GM23248 (cell line): ENCODE measurements around the gene PTPN14.

ENCODE experiments used
- EZH2 ChIP-seq: fragments of 200-600 bp; sonication (generic); IDR thresholded peaks from 2 replicates; pipeline ENCODE4 v1.6.1; 2018; ENCODE audit warnings: antibody characterized with exemption, mild to moderate bottlenecking; ENCODE audit not compliant: insufficient read depth, poor library complexity, severe bottlenecking
- EZH2phosphoT487 ChIP-seq: fragments of 200-600 bp; sonication (generic); IDR thresholded peaks from 2 replicates; pipeline ENCODE4 v1.6.1; 2018; ENCODE audit warnings: antibody characterized with exemption, moderate library complexity, mild to moderate bottlenecking, low read depth; ENCODE audit not compliant: insufficient read depth

DNA sequence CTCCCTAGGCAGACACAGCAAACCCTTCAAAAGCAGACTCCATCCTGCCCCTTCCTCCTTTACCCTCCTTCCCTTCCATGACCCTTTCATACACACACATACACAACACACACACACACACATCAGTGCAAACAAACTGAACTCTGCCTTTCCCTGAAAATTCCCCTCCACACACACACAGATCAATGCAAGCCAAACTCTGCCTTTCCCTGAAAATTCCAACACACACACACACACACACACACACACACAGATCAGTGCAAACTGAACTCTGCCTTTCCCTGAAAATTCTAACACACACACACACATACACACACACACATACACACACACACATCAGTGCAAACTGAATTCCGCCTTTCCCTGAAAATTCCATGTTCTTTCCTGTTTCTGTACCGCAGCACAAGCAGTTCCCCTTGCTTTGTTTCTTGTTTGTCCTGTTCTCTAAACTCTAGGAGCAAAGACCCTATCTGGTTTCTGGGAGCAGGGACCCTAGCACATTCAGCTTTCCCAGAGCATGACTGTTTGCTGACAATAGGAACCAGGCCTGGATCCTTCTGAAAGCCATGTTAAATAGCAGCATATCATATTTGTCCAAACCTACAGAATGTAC, 91.0 kb downstream of the PTPN14 start:
- TF ChIP-seq EZH2 (no peak), EZH2phosphoT487 (no peak)
